ENCODE measurements around the gene CDK13.
"Not testable (repeated sequence)": the region's sequence is repeated elsewhere in the genome, so short reads cannot be mapped to it uniquely, and the experiment has no call there.

CDK13 gene

GRCh38 chr7:39949971-39950472, at the start of gene CDK13:
Gene CDK13, plus strand, starts transcription at chr7:39950256. Its CDS starts 386 bp downstream, at chr7:39950642.
- peak; percentile 29 for DNase-seq (ENCODE audit: low read depth, low spot score)

DNA sequence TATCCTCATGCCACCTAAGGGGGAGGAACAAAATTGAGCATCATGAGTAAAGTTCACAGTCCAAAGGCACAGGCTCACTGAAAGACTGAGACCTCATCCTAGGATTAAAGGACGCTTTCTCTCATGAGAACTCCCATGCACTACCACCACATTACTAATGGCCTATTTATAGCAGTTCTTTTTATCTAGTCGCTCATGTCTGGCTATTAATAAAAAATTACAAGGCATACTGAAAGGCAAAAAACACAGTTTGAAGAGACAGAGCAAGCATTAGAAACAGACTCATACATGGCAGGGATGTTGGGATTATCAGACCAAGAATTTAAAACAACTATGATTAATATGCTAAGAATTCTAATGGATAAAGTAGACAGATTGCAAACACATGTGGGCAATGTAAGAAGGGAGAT, 46.0 kb upstream of the CDK13 start:
- DNase-seq (ENCODE audit: low read depth, low spot score), result no peak

DNA sequence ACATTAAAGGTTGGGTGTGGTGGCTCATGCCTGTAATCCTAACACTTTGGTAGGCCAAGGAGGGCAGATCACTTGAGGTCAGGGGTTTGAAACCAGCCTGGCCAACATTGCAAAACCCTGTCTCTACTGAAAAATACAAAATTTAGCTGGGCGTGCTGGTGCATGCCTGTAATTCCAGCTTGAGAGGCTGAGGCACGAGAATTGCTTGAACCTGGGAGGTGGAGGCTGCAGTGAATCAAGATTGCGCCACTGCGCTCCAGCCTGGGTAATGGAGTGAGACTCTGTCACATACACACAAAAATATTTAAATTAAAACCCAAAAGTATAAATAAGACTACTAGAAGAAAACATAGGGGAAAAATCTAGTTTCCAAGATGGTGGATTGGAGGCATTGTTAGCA, 41.9 kb upstream of the CDK13 start:
- no peak for DNase-seq (ENCODE audit: low read depth, low spot score)

- no peak for DNase-seq (ENCODE audit: low read depth, low spot score)
Observed at GRCh38 chr7:39908973-39909372, 41.1 kb upstream of the CDK13 start.

DNA sequence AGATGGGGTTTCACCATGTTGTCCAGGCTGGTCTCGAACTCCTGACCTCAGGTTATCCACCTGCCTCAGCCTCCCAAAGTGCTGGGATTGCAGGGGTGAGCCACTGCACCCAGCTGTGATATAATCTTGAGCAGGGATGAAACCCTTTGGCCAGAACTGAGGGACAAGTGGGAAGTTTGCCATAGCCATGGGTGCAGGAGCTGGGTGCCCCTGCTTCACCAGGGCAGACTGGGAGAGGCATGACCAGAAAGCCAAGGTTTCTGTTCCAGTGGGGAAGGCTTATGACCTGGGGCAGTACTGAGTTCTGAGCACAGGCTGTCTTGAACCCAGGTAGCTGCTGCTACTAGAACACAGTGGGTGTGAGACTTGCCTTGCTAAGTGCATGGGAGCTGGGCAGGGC, 40.5 kb upstream of the CDK13 start:
- DNase-seq (ENCODE audit: low read depth, low spot score), result no peak

DNA sequence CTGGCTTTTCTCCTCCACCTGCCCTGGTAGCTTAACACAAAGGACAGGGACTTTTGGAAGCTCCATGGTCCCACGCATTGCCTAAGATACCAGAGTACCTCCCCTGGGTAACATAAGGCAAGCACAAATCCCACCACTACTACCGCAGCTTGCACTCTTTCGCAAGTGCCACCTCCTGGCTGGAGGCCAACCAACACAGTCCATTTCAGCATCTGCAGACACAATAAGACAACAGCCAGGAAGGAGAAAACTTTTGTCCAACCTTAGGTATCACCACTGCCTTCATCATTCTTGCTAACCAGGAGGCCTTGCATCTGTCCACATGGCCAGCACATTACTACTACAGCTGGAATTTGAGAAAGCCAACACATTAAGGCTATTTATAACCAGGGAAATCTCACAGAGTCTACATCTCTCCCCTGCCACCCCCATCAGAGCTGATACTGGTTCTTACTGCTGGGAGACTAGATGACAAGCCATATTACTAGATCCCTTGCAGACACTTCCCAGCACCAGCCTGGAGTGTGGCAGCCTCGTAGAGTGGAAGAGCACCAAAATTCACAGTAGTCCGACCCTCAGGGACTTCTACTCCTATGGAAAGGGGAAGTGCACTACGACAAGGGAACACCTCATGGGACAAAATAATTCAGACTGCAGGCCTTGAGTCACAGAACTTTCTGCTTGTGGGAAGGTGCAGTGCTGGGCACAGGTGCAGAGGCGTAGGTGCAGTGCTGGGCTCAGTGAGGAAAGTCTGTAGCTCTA, 39.8 kb upstream of the CDK13 start:
- no peak for DNase-seq (ENCODE audit: low read depth, low spot score)

DNA sequence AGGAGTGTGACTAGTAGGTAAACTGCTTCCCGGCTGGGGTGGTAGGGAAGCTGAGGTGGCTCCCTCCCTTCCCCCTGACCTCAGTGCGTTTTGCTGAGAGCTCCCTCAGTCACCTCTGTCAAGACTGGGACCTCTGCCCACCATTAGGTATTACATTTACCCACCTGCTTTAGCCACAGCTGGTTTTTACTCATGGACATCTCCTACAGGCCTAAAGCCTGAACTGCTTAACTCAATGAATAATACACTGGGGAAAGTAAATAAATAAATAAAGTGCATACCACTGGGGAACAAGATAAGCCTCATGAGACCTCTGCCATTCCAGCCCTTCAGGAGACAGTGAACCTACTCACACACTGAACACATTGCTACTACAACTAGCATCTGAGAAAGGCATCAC, 38.9 kb upstream of the CDK13 start:
- no peak for DNase-seq (ENCODE audit: low read depth, low spot score)

DNA sequence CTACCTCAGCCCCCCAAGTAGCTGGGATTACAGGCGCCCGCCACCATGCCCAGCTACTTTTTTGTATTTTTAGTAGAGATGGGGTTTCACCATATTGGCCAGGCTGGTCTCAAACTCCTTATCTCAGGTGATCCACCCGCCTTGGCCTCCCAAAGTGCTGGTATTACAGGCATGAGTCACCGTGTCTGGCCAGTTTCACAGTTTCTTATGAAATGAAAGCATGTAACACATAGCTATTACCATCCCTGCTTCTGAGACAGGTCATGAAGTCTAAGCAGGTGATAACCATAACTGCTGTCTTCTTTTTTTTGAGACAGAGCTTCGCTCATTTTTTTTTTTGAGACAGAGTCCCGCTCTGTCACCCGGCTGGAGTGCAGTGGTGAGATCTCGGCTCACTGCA, 34.2 kb upstream of the CDK13 start:
- DNase-seq (ENCODE audit: low read depth, low spot score), result not testable (repeated sequence)

DNA sequence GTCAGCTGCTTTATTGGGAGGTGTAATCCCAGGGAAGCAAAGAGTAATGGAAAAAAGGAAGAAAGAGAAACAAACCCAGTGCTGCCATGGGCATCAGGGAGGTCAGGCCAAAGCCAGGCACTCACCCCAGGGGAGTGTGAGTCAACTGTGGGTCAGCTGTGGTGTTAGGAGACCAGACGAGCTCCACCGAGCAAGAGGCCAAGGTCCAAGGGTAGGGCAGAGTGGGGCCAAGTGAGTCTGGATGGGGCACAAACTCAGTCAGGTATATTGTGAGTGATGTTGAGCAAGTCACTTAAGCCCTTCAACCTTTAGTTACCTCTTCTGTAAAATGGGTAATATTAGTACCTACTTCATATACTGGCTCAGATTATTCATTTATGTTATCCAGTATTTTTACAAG, 30.4 kb upstream of the CDK13 start:
- no peak for DNase-seq (ENCODE audit: low read depth, low spot score)

GRCh38 chr7:39921506-39922175, 28.4 kb upstream of the CDK13 start:
- no peak for DNase-seq (ENCODE audit: low read depth, low spot score)

DNA sequence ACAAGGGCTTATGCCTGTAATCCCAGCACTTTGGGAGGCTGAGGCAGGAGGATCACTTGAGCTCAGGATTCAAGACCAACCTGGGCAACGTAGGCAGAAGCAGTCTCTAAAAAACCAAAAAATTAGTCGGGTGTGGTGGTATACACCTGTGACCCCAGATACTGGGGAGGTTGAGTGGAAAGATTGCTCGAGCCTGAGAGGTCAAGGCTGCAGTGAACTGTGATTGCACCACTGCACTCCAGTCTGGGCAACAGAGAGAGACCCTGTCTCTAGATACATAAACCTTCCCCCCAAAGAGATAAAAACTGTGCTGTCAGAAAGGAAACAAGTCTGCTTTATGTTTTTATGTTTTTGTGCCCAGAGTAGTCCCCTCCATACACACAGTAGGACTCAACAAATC, 27.5 kb upstream of the CDK13 start:
- DNase-seq (ENCODE audit: low read depth, low spot score), result no peak

GRCh38 chr7:39923091-39923490, 27.0 kb upstream of the CDK13 start:
- no peak for DNase-seq (ENCODE audit: low read depth, low spot score)

- DNase-seq (ENCODE audit: low read depth, low spot score), result no peak
Observed at GRCh38 chr7:39924122-39924521, 25.9 kb upstream of the CDK13 start.

- no peak for DNase-seq (ENCODE audit: low read depth, low spot score)
Observed at GRCh38 chr7:39926111-39926510, 23.9 kb upstream of the CDK13 start.

DNA sequence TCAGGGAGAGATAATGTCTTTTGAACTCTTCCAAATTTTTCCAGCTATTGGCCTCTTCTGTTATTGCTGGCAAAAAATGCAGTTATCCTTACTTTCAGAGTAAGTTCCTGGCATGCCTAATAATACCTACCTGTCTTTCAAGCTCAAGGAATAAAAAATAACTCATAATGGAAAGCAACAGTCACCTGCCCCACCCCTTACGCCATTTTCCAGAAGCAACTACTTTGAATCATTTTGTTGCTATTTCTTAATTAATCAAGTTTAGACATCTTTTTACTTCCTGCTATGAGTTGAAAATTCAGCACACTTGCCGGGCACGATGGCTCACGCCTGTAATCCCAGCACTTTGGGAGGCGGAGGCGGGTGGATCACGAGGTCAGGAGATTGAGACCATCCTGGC, 23.0 kb upstream of the CDK13 start:
- DNase-seq (ENCODE audit: low read depth, low spot score), result no peak

DNA sequence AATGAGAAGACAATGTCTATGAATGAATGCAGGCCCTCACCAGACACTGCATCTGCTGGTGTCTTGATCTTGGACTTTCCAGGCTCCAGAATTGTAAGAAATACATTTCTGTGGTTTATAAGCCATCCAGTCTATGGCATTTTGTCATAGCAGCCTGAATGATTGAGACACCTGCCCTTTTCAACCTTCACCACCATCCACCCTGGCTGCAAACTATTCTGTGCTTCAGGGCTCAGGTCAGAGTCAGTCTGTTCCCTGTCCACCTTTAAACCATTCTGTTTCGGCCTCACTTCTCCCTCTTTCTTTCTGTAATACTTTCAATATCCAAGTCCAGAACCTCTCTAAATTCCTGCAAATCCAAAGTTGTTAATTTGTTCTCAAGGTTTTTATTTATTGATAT, 15.9 kb upstream of the CDK13 start:
- DNase-seq (ENCODE audit: low read depth, low spot score), result no peak

- DNase-seq (ENCODE audit: low read depth, low spot score), result no peak
Observed at GRCh38 chr7:39936761-39937160, 13.3 kb upstream of the CDK13 start.

- no peak for DNase-seq (ENCODE audit: low read depth, low spot score)
Observed at GRCh38 chr7:39937366-39938153, 12.5 kb upstream of the CDK13 start.

- DNase-seq (ENCODE audit: low read depth, low spot score), result no peak
Observed at GRCh38 chr7:39942883-39943282, 7.2 kb upstream of the CDK13 start.

DNA sequence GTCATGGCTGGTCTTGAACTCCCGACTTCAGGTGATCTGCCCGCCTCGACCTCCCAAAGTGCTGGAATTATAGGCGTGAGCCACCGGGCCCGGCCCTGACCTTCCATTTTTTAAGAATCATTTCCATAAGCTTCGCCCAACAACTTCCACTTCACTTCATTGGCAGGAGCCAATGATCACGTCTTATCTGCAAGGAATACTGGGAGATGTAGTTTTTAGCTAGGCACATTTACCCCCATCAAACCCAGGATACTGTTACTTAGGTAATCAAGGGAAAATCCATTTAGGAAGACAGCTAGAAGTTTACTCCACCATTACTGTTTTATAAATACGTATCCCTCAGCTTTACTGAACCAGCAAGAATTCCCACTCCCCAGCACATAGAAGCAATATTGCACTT, 3.4 kb upstream of the CDK13 start:
- DNase-seq (ENCODE audit: low read depth, low spot score), result no peak

DNA sequence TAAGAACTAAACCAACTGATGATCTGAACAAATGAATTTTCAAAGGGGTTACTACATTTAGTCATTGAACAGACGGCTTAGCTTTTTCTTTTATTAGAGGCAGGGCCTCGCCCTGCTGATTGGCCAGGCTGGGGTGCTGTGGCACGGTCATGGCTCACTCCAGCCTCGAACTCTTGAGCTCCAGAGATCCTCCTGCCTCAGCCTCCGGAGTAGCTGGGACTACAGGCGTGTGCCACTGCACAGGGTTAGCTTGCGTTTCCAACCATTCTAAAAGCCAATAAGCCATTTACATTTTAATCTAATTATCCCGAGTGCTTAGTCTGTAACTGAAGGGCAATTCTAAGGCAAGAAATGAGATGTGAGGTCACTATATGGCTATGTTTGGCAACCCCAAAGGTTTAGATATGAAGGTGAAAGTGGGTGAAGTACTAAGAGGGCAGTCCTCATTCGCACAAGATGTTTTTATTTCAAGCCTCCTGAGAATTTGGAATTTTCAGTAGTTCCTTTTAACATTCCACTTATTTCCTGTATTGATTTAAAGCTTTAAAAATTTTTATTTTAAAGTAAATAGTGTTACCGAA, 1.6 kb upstream of the CDK13 start:
- no peak for DNase-seq (ENCODE audit: low read depth, low spot score)
